Fibroblast of upper back skin (primary cell): ENCODE measurements around the gene CENPV.
A peak's percentile ranks its signal among the peaks of the same experiment; 100 is the strongest.
"Not testable (repeated sequence)": the region's sequence is repeated elsewhere in the genome, so short reads cannot be mapped to it uniquely, and the experiment has no call there.

ENCODE experiments used
- DNase-seq: peaks from one replicate; pipeline ENCODE4 v3.0.0-alpha.2; 2013

The CENPV gene

DNA sequence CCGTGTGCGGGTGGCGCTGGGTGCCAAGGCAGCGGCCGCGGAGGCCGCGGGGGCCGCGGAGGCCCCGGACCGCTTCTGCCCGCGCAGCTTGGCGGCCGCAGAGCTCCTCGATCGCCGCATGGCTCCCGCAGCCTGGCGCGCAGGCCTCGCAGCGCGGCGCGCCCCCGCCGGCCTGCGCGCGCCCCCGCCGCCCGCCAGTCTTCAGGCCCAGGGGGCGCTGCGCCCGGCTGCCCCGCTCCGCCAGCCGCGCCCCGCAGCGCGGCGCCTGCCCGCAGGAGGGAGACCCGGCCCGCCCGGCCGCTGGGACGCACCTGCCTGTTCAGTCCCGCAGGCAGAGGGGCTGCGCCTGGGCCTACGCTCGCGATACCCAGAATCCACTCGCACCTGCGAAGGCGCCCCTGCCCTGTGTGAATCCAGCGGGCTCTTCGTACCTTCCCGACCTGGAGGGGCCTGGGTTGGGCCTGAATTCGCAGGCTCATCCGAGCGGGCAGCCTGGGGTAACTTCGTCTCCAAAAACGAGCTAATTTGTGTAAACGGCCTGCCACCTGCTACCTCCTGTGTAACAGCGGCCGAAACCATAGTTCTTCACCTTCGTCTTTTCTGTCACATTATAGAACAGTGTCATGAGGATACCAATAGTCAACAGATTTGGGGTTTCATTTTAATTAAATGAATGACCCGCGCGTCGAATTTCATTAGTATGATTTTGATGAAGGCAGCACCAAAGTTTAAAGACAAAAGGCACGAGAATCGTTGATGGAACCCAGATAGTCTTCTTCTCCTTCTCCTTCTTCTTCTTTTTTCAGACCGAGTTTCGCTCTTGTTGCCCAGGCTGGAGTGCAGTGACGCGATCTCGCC is at the start of gene CENPV:
Gene CENPV (minus strand): TSS at position 153 of the 858 bp plus-strand sequence. CDS start 33 bp downstream, at position 120.
- peak; percentile 34 for DNase-seq

DNA sequence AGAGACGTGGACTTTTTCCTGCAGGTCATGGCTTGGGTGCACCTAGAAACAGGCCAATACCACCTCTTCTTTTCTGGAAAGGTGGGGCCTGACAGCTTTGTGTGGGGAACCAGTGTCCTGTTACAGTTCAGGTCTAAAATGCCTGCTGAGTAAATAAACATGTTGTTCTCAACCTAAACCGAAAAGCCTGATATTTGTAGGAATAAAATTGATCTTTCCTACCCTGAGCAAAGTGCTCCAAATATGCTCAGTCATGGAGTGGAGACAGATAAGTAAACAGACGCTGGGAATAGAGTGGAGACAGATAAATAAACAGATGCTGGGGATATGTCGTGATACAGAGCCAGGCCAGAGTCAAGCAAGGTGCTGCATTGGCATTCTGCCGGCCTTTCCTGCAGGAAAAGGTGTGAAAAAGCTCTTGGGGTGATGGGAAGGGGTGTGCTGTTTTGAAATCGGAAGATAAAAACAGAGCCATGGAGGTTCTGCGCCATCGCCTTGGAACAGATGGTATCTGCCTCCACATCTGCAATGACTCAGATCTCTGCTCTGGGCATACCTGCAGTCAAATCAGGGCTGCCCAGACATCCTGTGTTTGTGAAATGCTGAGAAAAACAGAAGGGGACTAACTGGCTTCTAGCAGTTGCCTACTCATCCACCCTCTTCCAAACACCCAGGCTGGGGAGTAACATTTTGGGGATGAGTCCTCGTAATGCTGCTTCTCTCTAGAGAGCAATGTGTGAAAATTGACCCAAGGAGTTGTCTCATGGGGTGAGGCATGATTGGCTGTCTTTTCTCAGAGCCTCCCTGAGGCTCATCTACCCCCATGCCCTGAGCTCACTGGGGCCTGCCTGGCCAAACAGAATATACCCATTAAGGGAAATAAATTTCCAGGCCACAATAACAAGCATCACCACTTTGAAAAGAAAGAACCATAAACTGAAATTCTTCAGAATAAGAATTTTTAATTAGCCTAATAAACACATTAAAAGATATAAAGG is 45.3 kb upstream of the CENPV start:
- DNase-seq, result no peak

DNA sequence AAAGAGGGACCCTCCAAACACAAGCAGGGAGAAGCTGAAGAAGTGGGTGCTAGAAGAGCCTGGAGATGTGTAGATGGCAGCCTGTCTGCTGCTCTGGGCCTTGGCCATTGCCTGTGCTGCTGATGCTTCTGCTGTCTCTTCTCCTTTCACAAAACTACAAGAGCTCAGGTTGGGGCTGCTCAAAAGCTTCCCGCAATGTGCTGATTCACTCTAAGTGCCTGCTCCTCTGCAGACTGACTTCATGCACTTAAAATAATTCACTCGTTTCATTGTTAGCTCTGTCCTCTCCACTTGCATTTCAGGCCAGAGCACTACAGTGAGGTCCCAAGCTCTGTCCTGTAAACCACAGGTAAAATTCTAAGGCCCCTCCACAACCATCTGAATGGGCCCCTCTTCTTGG is 43.4 kb upstream of the CENPV start:
- DNase-seq, result not testable (repeated sequence)

DNA sequence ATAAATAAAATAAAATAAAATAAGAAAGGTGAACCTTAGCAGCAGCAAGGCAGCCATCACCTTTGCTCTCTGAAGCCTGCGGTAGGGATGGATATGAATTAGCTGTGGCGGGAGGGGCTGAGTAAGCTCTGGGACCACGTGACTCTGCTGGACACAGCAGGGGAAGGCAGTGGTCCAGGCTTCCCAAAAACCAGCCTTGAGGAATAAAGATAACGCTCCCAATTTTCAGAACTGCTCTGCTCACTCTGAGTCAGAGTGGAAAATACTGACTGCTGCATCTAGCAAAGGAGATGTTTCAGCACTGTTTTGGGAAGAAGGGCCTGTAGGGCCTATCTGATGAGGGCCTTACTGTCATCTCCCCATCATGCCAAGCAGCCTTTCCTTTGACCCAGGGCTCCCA is 42.6 kb upstream of the CENPV start:
- DNase-seq, result not testable (repeated sequence)

DNA sequence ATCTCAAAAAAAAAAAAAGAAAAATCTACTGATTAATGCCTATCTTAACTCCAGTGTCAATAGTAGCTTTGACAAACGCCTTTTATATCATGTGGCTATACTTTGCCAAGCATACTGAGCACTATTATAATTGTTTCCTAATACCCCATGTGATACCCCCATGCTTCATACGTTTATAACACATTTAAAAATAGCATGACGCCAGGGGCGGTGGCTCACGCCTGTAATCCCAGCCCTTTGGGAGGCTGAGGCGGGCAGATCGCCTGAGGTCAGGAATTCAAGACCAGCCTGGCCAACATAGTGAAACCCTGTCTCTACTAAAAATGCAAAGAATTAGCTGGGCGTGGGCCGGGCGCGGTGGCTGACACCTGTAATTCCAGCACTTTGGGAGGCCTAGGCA is 39.2 kb upstream of the CENPV start:
- DNase-seq, result not testable (repeated sequence)

DNA sequence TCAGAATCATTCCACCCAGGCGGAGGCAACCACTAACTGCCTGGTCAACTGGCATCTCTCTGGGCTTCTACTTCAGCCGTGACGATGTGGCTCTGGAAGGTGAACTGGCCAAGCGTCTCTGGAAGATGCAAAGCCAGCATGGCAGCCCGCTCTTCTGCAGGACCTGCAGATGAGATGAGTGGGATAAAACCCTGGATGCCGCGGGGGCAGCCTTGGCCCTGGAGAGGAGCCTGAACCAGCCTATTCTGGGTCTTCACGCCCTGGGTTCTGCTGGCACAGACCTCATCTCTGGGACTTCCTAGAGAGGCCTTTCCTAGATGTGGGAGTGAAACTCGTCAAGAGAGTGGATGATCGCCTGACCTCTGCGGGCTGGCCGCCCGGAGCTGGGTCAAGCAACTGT is 38.2 kb upstream of the CENPV start:
- DNase-seq, result no peak

DNA sequence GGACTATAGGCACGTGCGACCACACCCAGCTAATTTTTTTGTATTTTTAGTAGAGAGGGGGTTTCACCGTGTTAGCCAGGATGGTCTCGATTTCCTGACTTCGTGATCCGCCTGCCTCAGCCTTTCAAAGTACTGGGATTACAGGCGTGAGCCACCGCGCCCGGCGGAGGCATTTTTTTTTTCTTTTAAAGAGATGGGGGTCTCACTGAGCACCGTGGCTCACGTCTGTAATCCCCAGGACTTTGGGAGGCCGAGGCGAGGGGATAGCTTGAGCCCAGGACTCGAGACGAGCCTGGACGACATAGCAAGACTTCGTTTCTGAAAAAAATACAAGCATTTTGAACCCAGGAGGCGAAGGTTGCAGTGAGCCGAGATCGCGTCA is 32.8 kb upstream of the CENPV start:
- not testable (repeated sequence) for DNase-seq

DNA sequence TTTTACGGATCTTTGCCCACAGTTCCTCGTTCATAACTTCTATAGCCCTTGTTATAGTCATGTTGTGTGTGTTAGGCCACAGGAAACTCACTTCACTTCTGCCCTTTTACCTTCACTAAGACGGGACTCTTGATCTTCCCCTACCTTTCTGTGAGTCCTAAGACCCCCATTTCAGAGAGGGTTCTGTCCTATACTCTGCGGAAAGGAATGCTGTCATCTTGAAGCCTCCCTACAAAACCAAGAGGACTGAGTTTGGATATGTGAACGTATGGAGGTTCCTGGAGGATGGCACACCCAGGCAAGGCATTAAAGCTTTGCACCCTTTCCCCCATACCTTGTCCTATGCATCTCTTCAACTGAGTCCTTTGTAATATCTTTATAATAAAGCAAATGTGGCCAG is 31.3 kb upstream of the CENPV start:
- no peak for DNase-seq

DNA sequence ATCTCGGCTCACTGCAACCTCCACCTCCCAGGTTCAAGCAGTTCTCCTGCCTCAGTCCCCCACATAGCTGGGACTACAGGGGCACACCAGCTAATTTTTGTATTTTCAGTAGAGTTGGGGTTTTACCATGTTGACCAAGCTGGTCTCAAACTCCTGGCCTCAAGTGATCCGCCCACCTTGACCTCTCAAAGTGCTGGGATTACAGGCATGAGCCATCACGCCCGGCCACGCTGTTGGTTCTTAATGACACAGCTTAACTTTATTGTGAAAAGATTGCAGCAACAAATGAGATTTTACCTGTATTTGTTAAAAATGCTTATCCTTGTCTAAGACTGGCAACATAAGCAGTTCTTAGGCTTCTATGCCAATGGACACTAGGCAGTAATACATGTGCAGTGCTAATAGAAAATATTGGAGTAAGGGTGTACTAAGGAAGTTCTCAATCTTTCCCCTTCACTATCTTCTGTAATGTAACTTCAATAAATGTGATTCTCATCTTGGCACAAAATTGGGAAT is 30.6 kb upstream of the CENPV start:
- DNase-seq, result no peak

DNA sequence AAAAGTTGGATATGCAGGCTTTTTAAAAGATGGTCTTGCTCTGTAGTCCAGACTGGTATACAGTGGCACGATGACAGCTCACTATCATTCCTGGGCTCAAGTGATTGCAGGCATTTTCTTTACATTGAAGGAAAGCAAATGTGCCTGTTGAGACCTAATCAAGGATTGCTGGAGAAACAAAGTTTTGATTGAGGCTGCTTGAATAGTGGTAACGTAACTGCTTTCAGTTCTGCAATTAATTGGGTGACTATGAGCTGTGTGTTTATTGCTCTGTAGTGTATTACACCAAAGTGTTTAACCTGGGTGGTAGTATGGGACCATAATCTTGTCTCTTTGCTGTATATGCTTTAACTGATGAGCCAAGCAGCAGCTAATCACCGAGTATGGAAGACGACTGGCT is 29.9 kb upstream of the CENPV start:
- no peak for DNase-seq

DNA sequence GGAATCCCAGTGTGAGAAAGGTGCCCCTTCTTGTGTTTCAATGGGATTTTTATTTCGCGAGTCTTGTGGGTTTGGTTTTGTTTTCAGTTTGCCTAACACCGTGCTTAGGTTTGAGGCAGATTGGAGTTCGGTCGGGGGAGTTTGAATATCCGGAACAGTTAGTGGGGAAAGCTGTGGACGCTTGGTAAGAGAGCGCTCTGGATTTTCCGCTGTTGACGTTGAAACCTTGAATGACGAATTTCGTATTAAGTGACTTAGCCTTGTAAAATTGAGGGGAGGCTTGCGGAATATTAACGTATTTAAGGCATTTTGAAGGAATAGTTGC is 28.2 kb upstream of the CENPV start:
- DNase-seq, result no peak

DNA sequence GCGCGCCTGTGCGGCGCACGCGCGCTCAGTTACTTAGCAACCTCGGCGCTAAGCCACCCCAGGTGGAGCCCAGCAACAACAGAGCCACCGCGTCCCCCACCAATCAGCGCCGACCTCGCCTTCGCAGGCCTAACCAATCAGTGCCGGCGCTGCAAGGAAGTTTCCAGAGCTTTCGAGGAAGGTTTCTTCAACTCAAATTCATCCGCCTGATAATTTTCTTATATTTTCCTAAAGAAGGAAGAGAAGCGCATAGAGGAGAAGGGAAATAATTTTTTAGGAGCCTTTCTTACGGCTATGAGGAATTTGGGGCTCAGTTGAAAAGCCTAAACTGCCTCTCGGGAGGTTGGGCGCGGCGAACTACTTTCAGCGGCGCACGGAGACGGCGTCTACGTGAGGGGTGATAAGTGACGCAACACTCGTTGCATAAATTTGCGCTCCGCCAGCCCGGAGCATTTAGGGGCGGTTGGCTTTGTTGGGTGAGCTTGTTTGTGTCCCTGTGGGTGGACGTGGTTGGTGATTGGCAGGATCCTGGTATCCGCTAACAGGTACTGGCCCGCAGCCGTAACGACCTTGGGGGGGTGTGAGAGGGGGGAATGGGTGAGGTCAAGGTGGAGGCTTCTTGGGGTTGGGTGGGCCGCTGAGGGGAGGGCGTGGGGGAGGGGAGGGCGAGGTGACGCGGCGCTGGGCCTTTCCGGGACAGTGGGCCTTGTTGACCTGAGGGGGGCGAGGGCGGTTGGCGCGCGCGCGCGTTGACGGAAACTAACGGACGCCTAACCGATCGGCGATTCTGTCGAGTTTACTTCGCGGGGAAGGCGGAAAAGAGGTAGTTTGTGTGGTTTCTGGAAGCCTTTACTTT is 27.6 kb upstream of the CENPV start, which contains the start of gene UBB:
Gene UBB (plus strand): TSS at position 452 of the 856 bp plus-strand sequence. CDS start 817 bp downstream, outside the sequence.
- DNase-seq, result peak; percentile 99

DNA sequence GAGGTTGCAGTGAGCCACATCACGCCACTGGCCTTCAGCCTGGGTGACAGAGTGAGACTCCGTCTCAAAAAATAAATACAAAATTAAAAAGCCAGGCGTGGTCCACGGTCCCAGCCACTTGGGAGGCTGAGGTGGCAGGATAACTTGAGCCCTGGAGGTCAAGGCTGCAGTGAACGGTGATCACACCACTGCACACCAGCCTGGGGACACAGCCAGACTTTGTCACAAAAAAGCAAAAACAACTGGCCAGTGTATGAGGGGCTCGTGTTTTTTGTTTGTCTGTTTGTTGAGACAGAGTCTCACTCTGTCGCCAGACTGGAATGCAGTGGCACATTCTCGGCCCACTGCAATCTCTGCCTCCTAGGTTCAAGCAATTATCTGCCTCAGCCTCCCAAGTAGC is 26.4 kb upstream of the CENPV start:
- DNase-seq, result no peak

DNA sequence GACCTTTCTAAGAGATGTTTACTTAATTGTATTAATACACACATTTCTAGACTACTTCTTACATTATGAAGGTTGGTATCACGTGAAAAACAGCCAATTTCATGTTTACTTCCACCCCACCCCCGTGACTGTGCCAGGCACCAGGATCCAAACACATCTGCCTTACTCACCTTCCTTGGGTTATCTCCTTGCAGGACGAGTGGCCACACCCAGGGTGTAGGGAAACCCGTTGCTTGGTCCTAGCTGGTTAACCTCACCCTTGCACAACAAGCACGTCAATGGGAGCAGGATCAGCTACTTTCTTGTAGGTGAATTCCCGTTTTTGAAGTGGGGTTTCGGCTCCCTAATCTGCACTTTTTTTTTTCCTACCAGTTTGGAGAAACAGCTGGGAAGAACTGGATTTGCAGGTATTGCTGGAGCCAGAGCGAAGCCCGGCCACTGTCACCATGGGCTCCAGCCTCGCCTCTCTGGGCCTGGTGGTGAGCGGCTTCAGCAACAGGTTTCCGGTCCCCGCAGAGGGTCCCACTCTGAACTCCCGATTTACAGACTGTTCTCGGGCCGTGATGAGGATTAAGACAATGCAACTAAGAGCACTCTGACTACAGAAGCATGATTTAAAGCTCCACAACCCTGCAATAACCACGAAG is 25.5 kb upstream of the CENPV start:
- no peak for DNase-seq

DNA sequence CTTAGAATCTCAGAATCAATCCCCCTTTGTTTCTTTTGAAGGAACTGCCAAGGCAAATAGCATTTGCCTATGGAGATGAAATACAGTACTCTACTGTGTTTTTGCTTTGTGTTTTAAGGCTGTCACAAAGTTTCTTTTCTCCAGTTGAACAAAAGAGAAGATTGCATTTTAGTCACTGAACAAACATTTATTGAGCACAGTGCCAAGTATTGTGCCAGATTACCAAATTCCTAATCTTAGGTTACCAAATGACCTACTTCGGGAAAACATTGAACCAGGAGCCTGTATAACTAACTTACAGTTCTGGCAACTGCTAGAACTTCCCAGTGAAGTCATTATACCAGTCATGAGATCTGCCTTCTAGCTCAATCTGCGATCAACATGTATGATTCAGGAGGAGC is 24.7 kb upstream of the CENPV start:
- no peak for DNase-seq

DNA sequence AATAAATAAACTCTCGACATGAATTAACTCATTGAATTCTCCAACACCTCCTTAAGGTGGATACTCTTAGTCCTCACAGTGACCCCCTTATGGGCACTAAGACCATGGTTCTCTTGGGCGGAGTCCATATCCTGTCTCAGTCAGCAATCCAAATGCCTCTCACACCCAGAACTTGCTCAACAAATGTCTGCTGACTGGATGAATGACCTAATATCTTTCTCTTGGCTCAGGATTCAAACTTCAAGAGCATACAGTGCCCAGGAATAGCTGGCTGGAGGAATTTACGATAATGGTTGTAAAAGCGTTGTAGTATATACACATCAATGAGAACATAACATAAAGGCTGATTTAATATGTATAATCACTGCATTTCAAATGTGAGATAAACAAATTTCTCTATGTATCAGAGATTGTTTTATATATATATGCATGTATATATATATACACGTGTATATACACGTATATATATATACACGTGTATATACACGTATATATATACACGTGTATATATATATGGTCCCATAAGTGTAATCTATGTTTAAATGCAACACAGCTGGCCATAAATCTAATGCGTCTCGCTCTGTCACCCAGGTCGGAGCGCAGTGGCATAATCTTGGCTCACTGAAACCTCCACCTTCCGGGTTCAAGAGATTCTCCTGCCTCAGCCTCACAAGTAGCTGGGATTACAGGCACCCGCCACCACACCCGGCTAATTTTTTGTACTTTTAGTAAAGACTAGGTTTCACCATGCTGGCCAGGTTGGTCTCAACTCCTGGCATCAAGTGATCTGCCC is 21.1 kb upstream of the CENPV start:
- DNase-seq, result peak; percentile 21

DNA sequence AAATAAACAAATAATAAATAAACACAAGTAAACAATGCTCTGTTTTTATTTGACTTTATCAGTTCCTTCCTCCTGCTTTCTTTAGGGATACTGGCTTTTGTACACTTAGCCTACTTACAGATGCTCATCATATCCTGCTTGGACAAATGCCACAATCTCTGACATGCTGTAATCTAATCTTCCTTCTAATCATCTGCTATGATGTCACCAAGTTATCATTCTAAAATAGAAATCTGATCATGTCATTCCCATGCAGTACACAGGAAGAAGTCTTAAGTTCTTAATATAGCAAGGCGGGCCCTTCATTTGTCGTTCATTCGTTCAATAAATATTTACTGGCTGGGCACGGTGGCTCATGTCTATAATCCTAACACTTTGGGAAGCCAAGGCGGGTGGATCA is 18.5 kb upstream of the CENPV start:
- peak; percentile 77 for DNase-seq

DNA sequence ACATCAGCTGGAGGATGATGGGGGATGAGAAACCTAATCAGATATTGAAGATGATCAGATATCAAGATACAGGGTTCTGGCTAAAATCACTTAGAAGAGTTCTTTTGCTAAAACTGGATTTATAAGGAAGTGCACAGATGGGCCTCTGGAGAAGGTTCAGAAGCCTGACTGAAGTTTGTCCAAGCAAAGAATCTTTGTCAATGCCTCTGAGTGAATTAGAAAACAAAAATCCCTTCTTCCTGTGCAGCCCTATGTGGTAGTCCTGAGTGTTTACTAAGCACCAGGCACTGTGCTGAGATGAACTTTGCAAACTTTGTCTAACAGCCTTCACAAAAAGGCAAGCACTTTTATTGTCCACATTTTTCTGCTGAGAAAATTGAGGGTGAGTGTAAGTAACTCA is 11.4 kb upstream of the CENPV start:
- no peak for DNase-seq

DNA sequence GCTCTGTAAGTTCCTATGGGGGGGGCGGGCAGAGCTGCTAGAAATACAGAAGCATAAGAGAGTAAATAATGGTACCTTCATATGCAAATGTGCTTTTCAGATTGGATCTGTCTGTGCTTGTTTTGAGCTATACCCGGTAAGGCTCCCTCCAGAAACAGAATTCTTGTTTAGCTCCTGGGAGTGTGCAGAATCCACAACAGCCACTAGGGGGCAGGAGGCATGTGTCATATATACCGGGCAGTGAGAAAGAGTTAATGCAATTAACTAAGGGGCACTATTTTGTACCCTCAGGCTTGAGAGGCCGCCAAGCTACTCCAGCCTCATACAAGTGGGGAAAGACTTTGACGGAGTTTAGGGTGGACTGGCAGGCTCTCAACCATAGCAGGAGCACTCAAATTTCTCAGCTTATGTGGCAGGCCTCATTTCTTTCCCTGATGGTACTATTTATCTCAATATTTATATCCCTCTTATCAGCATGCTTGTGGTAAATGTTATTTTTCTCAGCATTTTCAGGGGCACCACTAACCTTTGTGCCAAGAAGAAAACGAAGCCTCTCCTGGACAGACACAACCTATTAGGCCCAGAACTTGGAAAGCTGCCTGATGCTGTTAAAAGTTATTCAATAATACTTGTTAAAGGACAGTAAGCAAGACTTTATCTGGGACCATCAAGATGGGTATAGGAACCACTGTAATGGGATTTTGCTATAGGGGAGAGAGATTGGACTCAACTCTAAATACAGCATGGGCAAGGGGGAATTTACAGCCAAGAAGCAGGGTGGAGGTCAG is 10.7 kb upstream of the CENPV start:
- DNase-seq, result peak; percentile 68

DNA sequence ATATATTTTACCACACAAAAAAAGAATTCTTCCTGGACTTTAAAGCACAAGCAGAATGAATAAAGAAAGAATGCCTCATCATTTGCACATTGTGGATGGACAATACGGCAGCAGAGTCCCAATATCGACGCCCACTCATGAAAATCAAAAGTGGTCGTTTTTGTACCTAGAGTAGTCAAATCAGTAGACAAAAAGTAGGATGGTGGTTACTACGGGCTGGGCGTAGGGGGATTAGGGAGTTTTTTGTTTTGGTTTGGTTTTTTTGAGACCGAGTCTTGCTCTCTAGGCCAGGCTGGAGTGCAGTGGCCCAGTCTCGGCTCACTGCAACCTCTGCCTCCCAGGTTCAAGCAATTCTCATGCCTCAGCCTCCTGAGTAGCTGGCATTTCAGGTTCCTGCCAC is 8.6 kb upstream of the CENPV start:
- DNase-seq, result no peak
